Activated T-cell treated with anti-CD3 and anti-CD28 coated beads, Interleukin-2, amount 50 U/mL, for 72 hours (primary cell): Measurements from ENCODE around the gene GRIP2. TPM values are rescaled to one million over a fixed set of nuclear protein-coding genes. Genes with fewer than 3 reads are reported as not detected.

Source experiments
- ATAC-seq, 2 donors: fragments of 150-1000 bp; cut with Tn5 transposase; replicated peaks in 1 of 2; 2 replicates each; pipeline ENCODE4 v1.10.0; 2021; ENCODE audit warnings: moderate library complexity in 2 of 2, mild to moderate bottlenecking in 1 of 2
- DNase-seq, 2 donors: peaks; one replicate each; pipeline ENCODE4 v3.0.0; 2021 to 2022; ENCODE audit warnings: mixed read lengths in 1 of 2
- H3K27ac Mint-ChIP-seq: one replicate; pipeline ENCODE4 v1.8.0; 2022; ENCODE audit warnings: mild to moderate bottlenecking, moderate library complexity, mixed read lengths
- H3K27me3 Mint-ChIP-seq: one replicate; pipeline ENCODE4 v1.8.0; 2022; ENCODE audit warnings: low read depth, mixed read lengths
- H3K36me3 Mint-ChIP-seq, 2 donors: one replicate each; pipeline ENCODE4 v1.8.0; 2022; ENCODE audit warnings: mixed read lengths in 2 of 2, mild to moderate bottlenecking in 1 of 2; ENCODE audit not compliant: insufficient read depth in 2 of 2
- H3K4me1 Mint-ChIP-seq: one replicate; pipeline ENCODE4 v1.8.0; 2022; ENCODE audit warnings: low read depth, mixed read lengths
- H3K4me3 Mint-ChIP-seq, 2 donors: one replicate each; pipeline ENCODE4 v1.8.0; 2022; ENCODE audit warnings: mild to moderate bottlenecking in 2 of 2, mixed read lengths in 2 of 2, moderate library complexity in 2 of 2
- H3K9me3 Mint-ChIP-seq, 2 donors: one replicate each; pipeline ENCODE4 v1.8.0; 2022; ENCODE audit warnings: mixed read lengths in 2 of 2
- total RNA-seq, 2 donors: library from RNA; stranded (reverse); gene quantifications; one replicate each; pipeline ENCODE4 v1.2.3, GENCODE V29; 2022

GRIP2 gene
- total RNA-seq, 2 donors from 2014 or later: 0.07 TPM; not detected in 1

DNA sequence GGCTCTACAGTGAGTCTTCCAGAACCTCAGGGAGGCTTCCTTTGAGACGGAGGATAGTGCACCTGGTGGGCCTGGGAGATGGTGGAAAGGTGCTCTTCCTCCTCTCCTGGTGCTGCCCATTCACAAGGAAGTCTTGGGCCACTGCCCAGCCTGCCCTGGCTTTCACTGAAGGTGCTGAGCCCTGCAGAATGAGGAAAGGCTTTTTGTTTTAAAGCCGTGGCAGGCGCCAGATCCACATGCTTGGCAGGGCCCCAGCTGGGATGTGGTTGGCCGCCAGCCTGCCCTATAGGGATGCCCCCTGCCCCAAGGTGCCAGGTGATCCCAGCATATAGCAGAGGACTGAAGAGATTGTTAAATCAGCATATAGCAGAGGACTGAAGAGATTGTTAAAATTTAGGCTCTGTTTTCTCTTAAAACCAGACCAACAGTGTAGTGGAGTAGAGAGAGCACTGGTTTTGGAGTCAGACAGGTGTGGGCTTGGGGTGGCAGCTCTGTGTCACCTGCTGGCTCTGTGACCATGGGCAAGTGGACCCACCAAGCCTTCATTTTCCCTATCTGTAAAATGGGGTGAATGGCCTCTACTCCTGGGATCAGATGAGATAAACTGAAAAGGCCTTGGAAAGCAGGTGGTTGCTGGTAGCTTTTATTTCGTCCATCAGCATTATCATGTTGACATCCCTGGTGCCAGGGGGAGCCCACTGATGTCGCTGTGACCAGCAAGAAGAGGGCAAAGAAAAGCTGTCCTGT, 84.4 kb downstream of the GRIP2 start:
- Mint-ChIP-seq H3K36me3 (peaks cover 4 to 6% of the 10 kb centered on the region in 2 donors), H3K9me3 (no peaks in the 10 kb centered on the region), H3K27ac (peak overlapping the region; percentile 49), H3K4me1 (peaks cover 11% of the 10 kb centered on the region), H3K27me3 (no peaks in the 10 kb centered on the region), H3K4me3 (no peak overlapping the region)
- DNase-seq (no peak), ATAC-seq (no peak)

DNA sequence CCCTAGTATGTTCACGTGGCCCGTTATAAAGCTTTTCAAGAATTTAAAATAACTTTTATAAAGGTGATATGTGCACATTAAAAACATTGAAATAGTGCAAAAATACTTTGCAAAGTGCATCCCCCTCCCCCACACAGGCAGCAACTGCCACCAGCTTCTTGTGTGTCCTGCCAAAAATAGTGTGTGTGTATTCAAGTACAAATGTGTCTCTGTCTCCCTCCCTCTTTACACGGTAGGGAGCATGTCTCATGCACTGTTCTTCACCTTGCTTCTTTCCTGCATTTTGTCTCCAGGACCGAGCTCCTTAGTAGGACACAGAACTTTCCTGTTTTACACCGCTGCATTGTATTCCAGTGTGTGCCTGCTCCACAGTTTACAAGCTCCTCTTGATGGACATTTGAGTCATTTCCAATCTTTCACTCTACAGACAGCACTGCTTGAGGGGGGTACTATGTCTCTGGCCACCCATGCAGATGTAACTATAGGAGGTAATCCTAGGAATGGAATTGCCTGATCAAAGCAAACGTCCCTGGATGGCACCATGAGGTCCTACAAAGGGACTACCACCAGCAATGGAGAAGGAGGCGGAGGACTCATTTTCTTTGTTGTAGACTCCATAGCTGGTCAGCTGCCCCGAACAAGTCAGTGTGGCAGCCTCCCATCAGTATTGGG, 85.4 kb downstream of the GRIP2 start:
- ATAC-seq: no peak
- H3K4me1 Mint-ChIP-seq: peaks cover 11% of the 10 kb centered on the region
- no peak for DNase-seq
- H3K4me3 Mint-ChIP-seq: no peak overlapping the region
- H3K27ac Mint-ChIP-seq: no peak overlapping the region
- no peaks in the 10 kb centered on the region for H3K9me3 Mint-ChIP-seq
- H3K36me3 Mint-ChIP-seq: peaks cover 4% of the 10 kb centered on the region in 2 donors
- H3K27me3 Mint-ChIP-seq: no peaks in the 10 kb centered on the region

DNA sequence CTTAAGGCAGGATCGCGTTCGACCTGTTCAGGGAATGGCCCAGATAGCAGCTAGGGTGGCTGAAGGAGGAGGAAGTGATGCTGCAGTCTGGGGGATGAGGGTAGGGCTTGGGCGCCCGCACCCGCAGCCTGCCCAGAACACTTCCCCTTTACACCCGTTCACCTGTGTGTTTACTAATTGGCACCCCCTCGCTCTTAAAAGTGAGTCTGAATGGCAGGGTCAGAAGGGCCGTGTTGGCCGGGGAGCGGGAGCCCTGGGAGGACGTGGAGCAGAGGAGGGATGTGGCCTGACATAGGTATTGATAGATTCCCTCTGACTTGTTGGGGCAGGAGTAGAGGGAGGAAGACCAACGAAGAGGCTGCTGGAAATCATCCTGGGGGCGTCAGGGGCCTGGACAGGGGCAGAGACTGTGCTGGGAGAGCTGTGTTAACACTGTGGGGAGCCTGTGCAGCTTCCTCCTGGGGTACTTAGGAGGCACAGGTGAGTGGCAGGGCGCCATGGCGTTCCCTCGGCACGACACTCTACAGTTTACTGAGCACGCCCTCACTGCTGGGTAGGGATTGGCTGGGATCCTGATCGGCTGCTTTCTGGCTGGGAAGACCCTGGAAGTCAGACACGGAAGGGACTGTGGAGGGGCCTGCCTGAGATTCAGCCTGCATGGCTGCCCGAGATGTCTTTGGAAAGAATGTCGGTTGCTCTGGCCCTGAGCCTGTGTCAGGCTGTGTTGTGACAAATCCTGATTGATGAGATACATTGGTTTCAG, 86.1 kb downstream of the GRIP2 start:
- Mint-ChIP-seq H3K4me1 (peaks cover 10% of the 10 kb centered on the region), H3K9me3 (no peaks in the 10 kb centered on the region), H3K27ac (no peak overlapping the region), H3K36me3 (peaks cover 4 to 6% of the 10 kb centered on the region in 2 donors), H3K4me3 (no peak overlapping the region), H3K27me3 (no peaks in the 10 kb centered on the region)
- ATAC-seq (no peak), DNase-seq (no peak)

DNA sequence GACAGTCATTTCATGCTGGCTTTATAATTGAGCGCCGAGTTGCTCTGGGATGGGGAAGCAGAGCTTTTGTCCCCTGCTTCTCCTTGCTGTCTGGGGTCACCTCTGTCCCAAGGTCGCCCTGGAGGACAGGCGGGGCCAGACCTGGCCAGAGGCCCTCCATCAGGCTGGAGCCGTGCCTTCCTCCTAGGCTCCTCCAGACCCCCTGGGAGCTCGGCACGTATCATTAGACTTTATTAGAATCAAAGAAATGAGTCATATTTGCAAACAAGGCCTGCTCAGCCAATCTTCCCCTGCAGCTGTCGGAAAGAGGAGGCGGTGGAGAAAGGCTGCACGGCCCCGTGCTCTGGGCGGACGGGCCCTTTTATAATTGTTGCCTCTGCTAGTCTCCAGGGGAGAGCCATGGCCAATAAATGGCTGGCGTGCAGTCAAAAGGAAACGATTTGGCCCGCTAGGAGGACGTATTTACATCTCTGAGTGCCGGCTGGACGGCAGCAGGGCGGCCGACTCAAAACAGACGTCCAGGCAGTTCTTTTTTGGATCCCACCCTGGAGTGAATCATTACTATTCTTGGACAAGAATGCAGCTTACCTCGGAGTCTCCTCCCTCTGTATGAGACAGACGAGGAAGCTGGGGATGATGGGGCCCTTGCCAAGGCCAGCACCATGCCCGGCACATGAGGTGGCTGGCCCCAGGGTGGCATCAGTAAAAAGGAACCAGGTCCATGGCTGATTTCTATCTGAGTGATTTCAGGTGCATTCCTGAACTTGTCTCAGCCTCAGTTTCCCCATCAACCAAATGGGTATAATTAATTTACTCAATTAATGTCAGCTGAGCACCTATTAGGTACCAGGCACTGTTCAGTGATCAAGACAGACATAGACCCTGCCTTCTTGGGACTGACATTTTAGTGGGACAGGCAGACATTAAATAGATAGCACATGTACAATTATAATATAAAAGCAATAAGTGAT, 87.1 kb downstream of the GRIP2 start:
- Mint-ChIP-seq H3K27ac (no peak overlapping the region), H3K9me3 (no peaks in the 10 kb centered on the region), H3K4me3 (no peak overlapping the region), H3K4me1 (peaks cover 10% of the 10 kb centered on the region), H3K27me3 (no peaks in the 10 kb centered on the region), H3K36me3 (peaks cover 4 to 11% of the 10 kb centered on the region in 2 donors)
- DNase-seq: no peak
- no peak for ATAC-seq

DNA sequence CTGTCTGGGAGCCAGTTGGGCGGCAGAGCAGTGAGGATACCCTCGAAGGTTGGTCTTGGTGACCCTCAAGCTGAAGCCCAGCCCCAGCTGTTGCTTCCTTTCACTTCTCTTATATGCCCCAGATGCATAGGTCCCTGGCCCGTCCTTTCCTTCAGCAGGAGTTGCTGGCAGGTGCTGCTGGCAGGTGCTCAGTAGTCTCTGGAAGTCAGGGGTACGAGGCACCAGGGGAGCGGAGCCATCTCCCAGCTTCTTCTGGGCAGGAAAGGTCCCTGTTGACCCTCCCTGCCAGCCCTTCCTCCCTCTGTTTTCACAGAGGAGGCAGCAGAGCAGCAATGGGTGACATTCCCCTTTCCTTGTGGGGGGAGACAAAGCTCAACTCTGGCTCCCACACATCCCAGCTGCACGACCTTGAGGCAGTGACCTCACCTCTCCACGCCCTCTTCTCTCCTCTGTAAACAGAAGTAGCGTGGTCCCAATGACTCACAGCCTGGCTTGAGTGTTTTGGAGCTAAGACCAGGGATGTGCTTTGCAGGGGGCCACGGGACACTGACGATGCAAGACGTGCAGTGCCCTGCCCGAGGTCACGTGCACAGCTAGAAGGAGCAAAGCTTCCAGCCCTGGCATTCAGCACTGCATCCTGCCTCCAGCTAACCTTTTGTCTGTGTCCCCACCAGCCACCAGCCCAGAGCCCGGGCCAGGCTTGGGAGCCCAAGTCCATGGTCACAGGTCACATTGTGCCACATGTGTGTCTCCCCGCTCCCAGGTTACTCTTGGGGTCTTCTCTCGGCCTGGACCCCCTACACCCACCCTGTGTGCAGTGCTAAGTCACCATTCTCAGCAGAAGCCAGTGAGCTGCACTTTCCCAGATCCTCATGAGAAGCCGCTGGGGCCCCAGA, 88.0 kb downstream of the GRIP2 start:
- H3K27ac Mint-ChIP-seq: no peak overlapping the region
- H3K27me3 Mint-ChIP-seq: no peaks in the 10 kb centered on the region
- H3K4me3 Mint-ChIP-seq: no peak overlapping the region
- no peaks in the 10 kb centered on the region for H3K9me3 Mint-ChIP-seq
- H3K4me1 Mint-ChIP-seq: peaks cover 10% of the 10 kb centered on the region
- ATAC-seq (no peak), DNase-seq (no peak)
- peaks cover 9 to 19% of the 10 kb centered on the region in 2 donors for H3K36me3 Mint-ChIP-seq

DNA sequence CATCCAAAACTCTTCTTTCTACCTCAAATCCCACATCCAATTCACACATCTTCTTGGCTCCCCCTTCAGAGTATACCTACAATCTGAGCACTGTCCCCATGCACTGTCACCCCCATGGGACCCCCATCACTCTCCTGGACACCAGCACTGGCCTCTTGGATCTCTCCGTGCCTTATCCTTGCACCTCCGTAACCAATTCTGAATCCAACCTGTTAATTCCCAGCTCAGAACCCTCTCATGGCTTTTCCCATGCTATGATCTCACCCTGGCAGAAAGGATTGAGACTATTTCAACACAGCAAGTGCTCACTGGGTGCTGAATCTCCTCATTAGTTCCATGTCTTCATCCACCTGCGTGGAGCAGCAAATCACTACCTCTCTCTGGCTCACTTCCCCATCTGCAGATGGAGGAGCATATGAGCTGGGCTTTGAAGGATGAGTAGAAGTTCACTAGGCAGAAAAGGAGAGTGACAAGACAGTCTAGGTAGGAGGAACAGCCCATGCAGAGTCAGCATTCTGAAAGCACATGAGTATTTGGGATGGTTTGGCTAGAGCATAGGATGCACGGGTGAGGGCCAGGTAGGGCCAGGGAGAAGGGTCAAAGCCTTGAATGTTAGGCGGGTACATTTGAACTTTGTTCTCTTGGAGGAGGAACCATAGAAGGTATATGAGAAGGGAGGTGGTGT, 89.1 kb downstream of the GRIP2 start:
- DNase-seq: no peak
- Mint-ChIP-seq H3K9me3 (no peaks in the 10 kb centered on the region), H3K27me3 (no peaks in the 10 kb centered on the region), H3K4me1 (peaks cover 10% of the 10 kb centered on the region), H3K27ac (peak overlapping the region; percentile 24), H3K36me3 (peaks cover 15 to 25% of the 10 kb centered on the region in 2 donors), H3K4me3 (no peak overlapping the region)
- ATAC-seq: no peak

DNA sequence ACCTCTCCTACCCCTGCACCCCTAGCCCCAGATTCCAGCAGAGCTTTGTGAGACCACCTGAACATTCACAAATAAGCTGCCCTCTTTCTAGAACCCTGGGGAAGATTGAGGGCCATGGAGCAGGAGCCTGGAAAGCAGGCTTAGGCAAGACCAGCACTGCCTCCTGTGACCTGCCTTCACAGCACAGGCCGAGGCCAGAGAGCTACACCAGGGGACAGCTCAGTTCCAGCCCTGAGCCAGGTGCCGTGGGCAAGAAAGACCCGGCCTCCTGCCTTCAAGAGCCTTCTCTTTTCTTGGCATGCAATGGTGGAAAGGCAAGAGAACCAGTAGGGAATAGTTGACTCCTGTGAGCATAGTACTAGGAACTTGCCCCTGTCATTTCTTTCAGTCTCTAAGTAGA, 89.6 kb downstream of the GRIP2 start:
- Mint-ChIP-seq H3K27ac (no peak overlapping the region), H3K36me3 (peaks cover 21 to 30% of the 10 kb centered on the region in 2 donors), H3K27me3 (no peaks in the 10 kb centered on the region), H3K9me3 (no peaks in the 10 kb centered on the region), H3K4me3 (no peak overlapping the region), H3K4me1 (peaks cover 10% of the 10 kb centered on the region)
- DNase-seq (no peak), ATAC-seq (no peak)

DNA sequence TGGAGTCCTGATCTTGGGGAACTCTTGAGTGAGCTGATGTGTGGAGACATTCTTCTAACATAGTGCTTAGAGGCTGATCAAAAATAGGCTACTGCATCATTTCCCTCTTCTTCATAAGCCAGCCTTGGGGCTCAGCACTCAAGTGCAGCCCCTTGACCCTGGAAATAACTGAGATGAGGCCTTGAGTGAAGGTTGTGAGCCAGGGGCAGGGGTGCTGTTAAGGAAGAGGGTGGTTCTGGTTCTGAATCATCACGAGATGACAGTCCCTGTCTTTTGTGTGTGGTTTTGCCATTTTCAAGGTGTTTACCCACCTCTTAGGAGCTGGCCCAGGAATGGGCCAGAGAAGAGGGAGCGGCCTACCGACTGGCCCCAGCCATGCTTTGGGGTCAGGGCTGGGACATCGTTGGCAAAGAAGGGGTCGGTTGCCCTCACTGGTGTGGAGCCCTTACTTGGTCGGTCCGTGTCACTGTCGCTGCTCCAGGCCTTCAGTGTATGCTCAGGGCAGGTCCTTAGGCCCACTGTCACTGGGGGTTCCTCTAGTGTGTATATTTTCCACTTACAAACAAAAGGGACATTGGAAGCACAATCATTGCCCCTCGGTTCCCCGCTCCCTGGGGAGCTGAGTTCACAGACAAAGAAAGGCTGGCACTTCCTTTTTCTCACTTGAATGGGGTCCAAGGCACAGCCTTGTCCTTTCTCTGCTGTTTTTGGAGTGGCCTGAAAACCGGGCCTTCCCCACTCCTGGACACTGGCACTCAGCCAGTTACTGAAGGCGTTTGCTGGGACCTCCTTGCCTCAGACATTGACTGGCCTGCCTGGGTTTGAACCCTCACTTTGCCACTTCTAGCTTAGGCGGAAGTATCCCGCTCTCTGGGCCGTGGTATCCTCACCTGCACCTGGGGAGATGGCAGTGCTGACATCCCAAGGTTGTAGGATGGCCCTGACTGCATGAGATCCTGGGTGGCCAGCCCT, 91.1 kb downstream of the GRIP2 start:
- Mint-ChIP-seq H3K9me3 (no peaks in the 10 kb centered on the region), H3K4me3 (no peak overlapping the region), H3K4me1 (peaks cover 10% of the 10 kb centered on the region), H3K36me3 (peaks cover 22 to 33% of the 10 kb centered on the region in 2 donors), H3K27me3 (no peaks in the 10 kb centered on the region), H3K27ac (peak overlapping the region; percentile 52)
- DNase-seq: no peak
- peak; percentile 13 to 44 for ATAC-seq

DNA sequence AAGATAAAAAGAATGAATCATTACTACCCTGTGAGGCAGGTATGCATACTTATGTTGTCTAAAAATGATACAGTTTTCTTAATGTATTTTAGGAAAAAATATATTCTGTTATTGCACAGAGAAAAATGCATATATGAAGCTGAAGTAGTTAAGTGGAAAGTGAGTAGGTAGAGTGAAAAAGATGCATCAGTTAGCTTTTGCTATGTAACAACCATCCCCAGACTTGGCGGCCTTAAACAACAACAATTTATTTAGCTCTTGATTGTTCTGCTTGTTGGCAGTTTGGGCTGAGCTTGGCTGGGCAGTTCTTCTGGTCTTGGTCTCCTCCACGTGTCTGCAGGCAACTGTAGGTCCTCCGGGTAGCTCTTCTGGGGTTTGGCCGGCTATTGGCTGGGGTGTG, 92.1 kb downstream of the GRIP2 start:
- Mint-ChIP-seq H3K4me3 (no peak overlapping the region), H3K27ac (peak overlapping the region; percentile 48), H3K9me3 (no peaks in the 10 kb centered on the region), H3K27me3 (no peaks in the 10 kb centered on the region), H3K36me3 (peaks cover 22 to 33% of the 10 kb centered on the region in 2 donors), H3K4me1 (peaks cover 10% of the 10 kb centered on the region)
- ATAC-seq: no peak
- no peak for DNase-seq

DNA sequence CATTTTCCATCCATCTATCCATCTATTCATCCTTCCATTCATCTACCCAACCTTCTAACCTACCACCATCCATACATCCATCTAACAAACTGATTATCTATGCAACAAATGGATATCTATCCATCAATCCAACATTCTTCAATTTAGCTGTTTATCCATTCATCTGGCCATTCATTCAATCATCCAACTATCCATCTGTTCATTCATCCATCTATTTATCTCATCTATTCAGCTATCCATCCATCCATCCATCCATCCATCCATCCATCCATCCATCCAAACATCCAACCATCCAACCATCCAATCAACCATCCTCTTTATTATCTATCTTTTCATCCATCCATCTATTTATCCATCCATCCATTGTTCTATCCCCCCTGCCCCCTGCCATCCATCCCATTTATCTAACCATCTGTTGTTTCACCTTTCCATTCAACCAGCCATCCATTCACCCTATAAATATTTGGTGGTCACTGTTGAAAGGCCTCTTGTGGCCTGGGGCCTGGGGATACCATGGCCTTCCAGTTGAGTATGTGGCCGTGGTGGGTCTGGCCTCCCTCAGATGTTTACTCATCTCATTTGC, 93.1 kb downstream of the GRIP2 start:
- peaks cover 22 to 33% of the 10 kb centered on the region in 2 donors for H3K36me3 Mint-ChIP-seq
- H3K4me1 Mint-ChIP-seq: peaks cover 10% of the 10 kb centered on the region
- H3K27ac Mint-ChIP-seq: no peak overlapping the region
- no peaks in the 10 kb centered on the region for H3K27me3 Mint-ChIP-seq
- no peaks in the 10 kb centered on the region for H3K9me3 Mint-ChIP-seq
- no peak overlapping the region for H3K4me3 Mint-ChIP-seq
- DNase-seq: no peak
- ATAC-seq: no peak
